NCI-H2081 treated with DMSO at 0.1 percent for 48 hours (cell line): ENCODE data around the gene RNF126.

ENCODE experiments used
- DNase-seq: peaks from one replicate; lab custom pipeline; 2025; lab: John Stamatoyannopoulos, UW

Gene RNF126

DNA sequence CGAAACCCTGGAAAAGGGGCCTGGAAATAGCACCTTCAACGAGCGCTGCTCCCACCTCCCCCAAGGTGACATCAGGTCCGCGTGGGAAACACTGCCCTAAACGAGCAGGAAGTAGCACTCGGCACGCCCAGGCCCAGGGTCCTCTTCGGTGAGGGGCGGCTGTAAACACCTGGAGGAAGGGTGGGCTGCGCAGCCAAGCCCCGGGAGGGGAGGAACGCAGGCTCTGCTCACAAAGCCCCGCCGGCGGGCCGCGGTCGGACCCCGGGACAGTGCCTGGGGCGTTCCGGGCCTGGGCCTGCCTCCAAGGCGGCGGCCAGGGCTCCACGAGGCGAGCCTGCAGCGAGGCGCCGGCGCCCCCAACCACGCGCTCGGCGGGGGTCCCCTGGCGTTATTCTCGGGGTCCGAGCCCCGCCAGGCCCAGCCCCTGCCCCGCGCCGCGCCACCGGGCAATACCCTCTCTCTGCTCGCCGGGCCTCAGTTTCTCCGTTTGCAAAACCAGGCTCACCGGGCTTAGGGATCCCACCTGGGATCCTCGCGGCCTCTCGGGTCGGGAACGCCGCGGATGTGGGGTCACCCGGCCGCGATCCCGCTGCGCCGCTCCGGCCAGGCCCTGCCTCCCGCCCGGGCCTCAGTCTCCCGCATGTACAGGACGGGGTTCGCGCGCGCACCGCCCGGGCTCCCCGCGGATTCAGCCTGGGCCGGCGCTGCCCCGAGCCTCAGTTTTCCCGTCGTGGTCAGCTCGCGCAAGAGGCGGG lies 630 bp downstream of the RNF126 start:
- no peak for DNase-seq

DNA sequence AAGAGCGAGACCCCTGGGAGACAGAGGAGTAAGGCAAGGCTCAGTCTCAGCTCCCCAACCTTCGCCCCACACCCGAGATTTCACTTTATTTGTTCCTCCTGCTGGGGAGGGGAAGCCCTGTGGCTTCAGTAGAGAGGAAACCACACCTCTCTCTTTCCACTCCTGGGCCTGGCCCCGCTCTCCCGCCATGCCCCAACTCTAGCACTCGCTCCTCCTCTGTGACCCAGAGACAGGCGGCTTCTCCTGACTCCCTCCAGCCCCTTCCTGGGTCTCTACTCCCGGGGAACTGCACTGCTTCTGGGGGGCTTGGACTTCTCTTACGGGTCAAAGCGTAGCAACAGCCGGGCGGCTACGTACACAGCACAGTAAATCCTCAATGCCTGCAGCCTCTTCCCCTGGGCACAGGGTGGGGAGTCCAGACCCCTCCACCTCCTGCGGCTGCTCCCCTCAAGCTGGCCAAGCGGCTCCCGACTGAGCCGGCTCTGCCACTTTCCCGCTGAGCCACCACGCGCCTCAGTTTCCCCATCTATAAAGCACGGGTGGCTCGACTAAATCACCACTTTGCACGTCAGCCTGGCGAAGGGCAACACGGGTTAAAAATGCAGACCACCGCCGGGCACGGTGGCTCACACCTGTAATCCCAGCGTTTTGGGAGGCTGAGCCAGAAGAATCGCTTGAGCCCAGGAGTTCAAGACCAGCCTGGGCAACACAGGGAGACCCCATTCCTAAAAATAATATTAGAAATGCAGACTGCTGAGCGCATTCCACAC lies 1.4 kb downstream of the RNF126 start:
- DNase-seq, result no peak

DNA sequence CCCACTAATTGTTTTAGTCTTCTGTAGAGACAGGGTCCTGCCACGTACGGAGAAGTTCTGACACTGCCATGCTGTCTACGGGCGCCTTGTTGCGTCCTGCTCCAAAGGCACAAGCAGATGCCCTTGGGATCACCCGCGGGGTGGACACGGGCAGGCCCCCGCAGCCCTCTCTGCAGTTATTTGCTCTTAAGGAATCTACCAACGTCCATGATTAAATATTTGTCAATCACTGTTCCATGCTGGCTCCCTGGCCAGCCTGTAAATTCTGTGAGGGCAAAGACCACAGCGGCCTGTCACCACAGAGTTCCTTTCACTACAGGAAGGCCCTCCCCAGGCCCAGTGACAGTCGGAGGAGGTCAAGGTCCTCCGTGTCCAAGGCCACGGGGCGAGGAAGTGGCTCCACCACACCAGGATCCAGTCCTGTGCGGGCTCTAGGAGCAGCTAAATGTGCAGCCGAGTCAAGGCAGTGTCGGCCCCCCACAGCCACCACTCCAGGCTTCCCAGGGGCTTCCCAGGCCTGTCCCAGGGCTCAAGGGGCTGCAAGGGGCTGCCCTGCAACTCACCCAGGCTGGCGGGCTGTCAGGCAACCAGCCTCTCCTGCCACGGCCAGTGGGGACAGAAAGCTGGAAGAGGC lies 2.1 kb downstream of the RNF126 start:
- DNase-seq, result no peak

DNA sequence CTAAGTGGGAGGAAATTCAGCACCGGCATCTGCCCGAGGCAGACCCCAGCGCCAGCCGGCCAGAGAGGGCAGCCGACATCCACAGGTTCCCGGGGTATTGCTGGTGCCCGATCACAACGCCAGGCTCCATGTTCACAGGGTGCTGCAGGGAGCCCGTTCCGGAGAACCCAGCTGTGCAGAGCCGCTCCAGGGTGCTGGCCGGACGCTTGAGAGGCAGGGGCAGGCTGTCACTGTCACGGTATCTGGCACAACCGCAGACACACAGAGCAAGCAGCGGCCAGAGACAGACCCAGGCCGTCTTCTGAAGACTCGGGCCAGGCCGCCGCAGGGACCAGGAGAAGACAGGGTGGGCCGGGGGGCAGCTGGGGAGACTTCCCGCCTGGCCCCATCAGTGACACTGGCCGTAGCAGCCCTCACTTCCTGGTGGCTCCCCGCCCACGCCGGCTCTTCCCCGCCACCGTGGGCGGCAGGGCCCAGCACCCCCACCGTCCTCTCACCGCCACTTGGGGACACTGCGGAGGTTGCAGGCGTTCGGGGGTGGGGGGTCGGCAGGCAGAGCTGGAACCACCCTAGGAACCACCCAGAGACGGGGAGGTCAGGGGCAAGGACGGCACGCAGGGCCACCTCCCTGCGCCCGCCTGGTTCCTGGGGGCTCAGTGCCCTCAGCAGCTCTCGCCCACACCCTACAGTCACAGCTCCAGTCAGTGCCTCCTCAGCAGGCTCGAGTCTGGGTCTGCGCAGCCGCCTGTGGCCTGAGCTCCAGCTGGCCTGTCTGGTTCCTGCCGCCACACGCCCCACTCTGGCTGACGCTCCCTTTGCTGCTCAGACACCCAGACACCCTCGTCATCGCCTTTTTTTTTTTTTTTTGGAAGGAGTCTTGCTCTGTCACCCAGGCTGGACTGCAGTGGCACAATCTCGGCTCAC lies 3.8 kb downstream of the RNF126 start:
- no peak for DNase-seq

- no peak for DNase-seq
Observed at GRCh38 chr19:658059-658839, 4.8 kb downstream of the RNF126 start.

DNA sequence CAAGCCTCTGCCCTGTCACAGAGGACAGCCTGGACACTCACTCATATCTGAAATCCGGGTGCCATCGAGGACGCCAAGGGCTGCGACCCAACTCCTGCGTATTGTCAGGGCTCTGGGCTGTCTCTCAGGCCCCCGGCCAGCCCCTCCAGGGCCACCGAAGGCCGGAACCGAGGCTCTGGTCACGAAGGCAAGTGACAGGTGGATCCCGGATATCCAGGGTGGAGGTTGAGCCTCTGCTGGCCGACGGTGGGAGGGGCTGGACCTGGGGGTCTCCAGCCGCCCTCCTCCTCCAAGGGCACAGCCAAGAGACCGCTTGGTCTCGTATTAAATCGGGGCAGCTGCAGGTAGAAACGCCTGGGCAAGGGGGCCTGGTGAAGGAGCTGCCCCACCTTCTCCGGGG lies 5.4 kb downstream of the RNF126 start:
- no peak for DNase-seq

DNA sequence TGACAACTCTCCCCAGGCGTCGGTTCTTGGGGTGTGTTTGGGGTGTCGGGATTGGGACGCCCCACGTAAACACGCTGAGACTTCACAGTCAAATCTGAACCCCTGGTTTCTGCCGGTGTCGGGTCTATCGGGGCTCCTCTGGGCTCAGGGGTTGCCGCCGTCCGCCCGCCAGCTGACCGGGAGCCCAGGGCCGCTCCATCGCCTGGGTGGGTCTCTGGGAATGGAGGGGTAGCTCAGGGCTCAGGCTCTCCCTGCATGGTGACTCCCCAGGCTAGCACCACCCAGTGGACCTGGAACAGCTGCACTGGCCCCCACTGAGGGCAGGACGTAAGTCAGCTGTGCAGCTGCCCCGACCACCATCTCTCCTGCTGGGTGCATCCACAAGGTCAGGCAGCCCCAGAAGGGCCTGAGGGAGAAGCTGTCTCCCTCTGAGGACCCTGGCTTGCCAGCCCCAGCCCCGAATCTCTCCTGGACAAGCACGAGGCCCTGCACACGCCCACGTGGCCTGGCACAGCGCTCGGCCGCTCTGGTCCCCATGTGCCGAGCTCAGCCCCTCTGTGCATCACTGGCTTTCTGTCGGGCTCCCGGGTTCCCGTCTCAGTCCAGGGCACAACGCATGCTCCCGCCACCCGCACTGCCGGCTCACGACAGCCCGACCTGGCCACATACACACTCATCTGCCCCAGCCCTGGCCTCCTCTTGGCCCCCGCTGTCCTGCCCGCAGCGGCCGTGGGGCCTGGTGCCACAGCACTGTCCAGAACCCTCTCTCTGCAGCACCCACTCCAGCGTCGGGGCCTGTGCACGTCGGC lies 6.1 kb downstream of the RNF126 start:
- no peak for DNase-seq

DNA sequence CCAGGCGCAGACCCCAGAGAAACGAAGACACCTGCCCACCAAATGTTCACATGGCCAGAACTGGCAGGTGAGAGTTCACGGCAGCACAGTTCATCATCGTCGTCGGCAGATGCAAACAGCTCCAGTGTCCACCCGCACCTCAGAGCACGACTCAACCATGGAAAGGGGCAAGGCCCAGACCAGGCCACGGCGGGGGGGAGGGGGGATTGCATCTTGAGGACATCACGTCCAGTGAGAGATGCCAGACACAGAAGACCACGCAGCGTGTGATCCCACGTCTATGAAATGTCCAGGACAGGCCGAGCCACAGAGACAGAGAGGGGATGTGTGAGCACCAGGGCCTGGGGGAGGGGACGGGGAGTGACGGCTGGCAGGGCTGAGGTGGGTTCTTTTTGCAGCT lies 7.3 kb downstream of the RNF126 start:
- no peak for DNase-seq

GRCh38 chr19:653425-653824 lies 9.6 kb downstream of the RNF126 start:
- no peak for DNase-seq

GRCh38 chr19:652467-653389 lies 10.3 kb downstream of the RNF126 start:
- no peak for DNase-seq

DNA sequence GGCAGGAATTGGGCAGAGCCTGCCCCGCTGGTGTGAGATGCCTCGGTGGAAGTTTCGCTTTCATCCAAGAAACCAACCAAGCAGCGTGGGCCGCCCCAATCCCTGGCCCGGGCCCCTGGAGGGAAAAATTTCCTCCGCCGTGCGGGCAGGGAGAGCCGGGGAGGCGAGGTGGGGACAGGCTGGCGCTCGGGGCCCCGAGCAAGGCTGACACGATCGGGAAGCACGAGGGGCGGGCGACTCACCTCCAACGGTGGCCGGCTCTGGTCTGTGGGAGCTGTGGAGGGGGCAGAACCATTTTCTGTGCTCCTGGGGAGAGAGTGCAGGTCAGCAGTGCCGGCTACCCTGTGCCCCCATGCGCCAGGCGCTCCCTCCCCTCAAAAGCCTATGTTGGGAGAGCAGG lies 11.0 kb downstream of the RNF126 start:
- DNase-seq, result no peak

GRCh38 chr19:651114-651818 lies 11.7 kb downstream of the RNF126 start:
- no peak for DNase-seq

DNA sequence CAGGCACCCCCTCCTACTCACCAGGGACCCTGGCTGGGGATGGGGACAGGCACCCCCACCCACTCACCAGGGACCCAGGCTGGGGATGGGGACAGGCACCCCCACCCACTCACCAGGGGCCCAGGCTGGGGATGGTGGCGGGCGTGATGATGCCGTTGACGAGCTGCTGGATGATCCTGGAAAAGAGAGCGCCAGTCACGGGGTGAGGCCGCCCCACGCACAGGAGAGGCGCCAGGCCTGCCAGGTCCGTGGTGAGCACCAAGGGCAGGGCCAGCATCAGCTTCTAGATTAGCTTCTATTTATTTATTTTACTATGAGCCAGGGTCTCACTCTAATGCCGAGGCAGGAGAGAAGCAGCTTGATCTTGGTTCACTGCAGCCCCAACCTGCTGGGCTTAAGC lies 12.9 kb downstream of the RNF126 start:
- DNase-seq, result no peak

DNA sequence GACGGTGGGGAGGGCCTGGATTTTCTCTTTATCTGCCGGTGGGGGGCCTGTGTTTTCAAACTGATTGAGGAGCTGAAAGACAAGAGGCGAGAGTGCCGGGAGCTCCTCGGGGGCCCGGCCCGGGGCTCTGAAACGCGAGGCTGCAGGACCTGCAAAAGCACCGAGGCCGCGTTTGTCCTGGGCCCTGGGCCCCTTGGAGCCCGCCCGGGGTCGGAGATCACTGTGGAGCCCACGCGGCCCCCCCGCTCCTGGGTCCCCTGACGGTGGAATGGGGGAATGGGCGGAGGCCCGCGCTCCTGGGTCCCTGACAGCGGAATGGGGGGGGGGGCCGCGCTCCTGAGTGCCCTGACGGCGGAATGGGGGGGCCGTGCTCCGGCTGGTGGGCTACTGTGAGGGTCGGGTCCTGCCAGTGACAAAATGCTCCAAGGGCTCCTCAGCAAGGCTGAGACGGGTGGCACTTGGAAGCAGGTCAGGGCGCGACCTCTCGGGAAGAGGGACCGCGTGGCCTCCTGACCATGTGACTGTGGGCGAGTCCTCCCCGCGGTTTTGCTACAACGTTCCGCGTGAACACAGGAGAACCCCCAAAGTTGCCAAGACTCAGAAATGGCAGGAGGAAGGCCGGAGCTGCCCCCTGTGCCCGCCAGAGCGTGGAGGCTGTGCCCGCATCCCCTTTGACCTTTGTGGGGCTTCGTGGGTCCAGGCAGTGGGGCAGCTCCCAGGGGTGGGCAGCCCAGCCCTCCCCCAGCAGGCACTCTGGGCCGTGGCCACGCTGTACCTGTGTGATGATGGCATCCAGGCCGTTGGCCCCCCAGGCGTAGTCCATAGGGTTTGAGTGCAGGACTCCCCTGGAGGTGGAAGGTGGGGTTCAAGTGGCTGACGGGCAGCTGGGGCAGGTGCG lies 13.9 kb downstream of the RNF126 start:
- no peak for DNase-seq

DNA sequence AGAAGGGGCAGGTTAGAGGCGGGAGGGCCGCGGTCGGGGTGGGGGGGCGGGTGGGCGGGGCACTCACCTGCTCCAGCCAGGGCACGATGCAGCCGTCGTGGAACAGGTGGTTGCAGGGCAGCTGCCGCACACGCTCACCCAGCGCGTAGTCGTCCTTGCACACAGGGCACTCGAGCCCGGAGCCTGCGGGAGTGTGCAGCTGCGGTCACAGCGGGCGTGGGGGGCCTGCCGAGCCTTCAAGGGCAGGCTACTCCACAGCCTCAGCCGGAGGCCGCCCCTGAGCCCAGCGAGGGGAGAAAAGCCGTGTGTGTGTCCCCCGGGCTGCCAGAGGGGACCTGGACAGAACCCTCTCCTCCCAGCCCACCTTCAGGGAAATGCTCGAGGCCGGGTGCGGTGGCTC lies 14.7 kb downstream of the RNF126 start:
- no peak for DNase-seq

GRCh38 chr19:647566-648284 lies 15.3 kb downstream of the RNF126 start:
- DNase-seq, result no peak
